ENCODE data around the gene FBXL19. TPM values are rescaled to one million over a fixed set of nuclear protein-coding genes. Genes with fewer than 3 reads are reported as not detected.
A peak's percentile ranks its signal among the peaks of the same experiment; 100 is the strongest.

FBXL19 gene
- total RNA-seq, 2 experiments from 2014 or later: 16.1 to 34.8 TPM

DNA sequence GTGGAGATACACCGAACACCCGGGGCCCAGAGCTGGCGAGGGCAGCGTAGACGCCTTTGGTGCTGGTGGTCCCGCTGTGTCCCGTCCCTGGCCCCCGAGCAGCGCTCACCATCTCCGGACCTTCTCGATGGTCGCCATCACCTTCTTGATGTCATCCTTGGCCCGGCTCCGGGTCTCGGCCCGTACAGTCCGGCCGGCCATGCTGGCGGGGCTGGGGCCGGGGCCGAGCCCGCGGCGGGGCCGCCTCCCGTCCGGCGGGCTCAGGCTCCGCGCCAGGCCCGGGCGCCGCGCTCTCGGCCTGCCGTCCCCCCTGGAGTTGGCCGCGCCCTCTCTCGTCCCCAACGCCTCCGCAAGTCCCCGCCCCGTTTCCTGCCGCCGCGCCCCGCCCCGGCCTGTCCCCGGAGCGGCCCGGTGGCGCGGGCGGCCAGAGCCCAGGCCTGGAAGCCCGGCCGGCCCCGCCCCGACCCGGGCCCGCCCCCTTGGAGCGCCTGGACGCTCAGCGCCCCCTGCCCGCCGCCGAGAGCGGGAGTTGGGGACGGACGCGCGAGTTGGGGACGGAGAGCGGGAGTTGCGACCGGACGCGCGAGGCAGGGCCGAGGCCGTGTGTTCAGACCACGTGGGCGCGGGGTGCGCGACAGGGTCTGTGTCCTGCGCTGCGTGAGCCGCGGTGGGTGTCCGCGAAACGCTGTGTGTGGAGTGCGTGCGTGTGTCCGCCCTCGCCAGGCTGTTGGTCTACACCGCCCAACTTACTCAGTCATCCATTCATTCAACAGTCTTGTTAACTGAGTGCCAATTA, 29.4 kb upstream of the FBXL19 start, which contains the start of gene BCL7C:
Gene BCL7C (minus strand): TSS at position 334 of the 796 bp plus-strand sequence. CDS start 133 bp downstream, at position 201.
- no TSS peak for BruUV-seq (replicated peaks)
- Histone ChIP-seq H3K9me3 (ENCODE audit: low read length) (no peaks in the 10 kb centered on the region), H3K27ac (ENCODE audit: low read depth, low read length, poor library complexity, severe bottlenecking) (peak within 1 kb of the TSS; percentile 50), H3K36me3 (ENCODE audit: insufficient read depth, low read length) (peaks cover 7% of the 10 kb centered on the region; the same call in 1 of the 2 replicates), H4K20me1 (ENCODE audit: insufficient read depth, low read length) (no peaks in the 10 kb centered on the region), H3K4me2 (ENCODE audit: low read length) (peak within 1 kb of the TSS; percentile 92), H3K79me2 (ENCODE audit: insufficient read depth, low read depth, low read length) (no peaks in the 10 kb centered on the region), H2AFZ (ENCODE audit: low read length) (peak within 1 kb of the TSS; percentile 95), H3K4me3 (ENCODE audit: low read depth, low read length, poor library complexity, severe bottlenecking) (peak within 1 kb of the TSS; percentile 79), H3K9me2 (ENCODE audit: insufficient read depth, low read length) (no peaks in the 10 kb centered on the region), H3K4me1 (ENCODE audit: insufficient read depth, low read length, poor library complexity, severe bottlenecking) (peaks cover 46% of the 10 kb centered on the region)
- POLR2A ChIA-PET: interaction anchor here (0.9 to 1.6 kb wide), 2 partner anchors 18 to 21 kb away, joined by 3 to 4 read pairs; no protein-coding TSS in a partner anchor
- intact Hi-C loops (cut with micrococcal nuclease; ENCODE audit: unreplicated experiment): loop anchor here (5.0 kb wide), 1 partner anchor 52 kb away; no protein-coding TSS in a partner anchor
- CTCF ChIA-PET (ENCODE audit: unreplicated experiment): interaction anchor here (0.5 kb wide), 1 partner anchor 50 kb away, joined by 4 read pairs; no protein-coding TSS in a partner anchor
- TF ChIP-seq, protein P1, sequence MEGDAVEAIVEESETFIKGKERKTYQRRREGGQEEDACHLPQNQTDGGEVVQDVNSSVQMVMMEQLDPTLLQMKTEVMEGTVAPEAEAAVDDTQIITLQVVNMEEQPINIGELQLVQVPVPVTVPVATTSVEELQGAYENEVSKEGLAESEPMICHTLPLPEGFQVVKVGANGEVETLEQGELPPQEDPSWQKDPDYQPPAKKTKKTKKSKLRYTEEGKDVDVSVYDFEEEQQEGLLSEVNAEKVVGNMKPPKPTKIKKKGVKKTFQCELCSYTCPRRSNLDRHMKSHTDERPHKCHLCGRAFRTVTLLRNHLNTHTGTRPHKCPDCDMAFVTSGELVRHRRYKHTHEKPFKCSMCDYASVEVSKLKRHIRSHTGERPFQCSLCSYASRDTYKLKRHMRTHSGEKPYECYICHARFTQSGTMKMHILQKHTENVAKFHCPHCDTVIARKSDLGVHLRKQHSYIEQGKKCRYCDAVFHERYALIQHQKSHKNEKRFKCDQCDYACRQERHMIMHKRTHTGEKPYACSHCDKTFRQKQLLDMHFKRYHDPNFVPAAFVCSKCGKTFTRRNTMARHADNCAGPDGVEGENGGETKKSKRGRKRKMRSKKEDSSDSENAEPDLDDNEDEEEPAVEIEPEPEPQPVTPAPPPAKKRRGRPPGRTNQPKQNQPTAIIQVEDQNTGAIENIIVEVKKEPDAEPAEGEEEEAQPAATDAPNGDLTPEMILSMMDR (conservative IDR thresholded peaks at IDR 0.05; ENCODE audit: low read length): peak; percentile 57
- no peak for TF ChIP-seq EZH2phosphoT487 (IDR thresholded peaks at IDR 0.05; ENCODE audit: borderline replicate concordance, low read depth, low read length)
- peak; percentile 83 for DNase-seq (ENCODE audit: low spot score)

DNA sequence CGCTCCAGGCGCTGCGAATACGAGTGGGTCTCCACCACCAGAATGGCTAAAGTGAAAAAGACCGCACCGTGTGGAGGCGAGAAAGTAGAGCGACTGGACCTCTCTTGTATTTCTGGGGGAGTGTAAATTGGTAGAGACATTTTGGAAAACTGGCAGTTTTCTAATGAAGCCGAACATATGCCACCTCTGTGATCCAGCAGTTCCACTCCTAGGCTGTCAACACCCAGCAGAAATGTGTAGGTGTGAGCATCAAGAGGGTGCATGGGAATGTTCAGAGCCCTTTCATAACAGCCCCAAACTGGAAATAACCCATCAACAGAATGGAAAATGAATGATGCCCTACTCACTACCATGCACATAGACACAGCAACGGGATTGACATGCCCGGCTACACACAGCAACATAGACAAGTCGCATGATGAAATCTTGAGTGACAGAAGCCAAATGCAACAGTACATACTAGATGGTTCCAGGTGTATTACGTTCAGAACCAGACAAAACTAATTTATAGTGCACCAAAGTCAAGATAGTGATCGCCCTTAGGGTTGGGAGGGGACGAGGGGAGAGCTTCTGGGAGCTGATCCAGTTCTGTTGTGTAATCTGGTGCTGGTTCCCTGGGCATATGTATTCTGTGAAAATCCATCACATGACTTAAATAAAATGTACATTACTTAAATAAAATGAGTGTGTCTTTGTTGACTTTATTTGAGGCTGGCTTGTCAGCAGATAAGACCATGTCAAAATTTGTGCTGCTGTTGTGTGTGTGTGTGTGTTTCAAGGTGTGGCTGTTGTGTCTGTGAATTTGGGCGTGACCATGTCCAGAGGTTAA, 28.6 kb upstream of the FBXL19 start:
- TSS peak; percentile 71 for BruUV-seq (replicated peaks)

More for the DNA sequence above, 28.6 kb upstream of the FBXL19 start:
- no peak for TF ChIP-seq EZH2phosphoT487 (IDR thresholded peaks at IDR 0.05; ENCODE audit: borderline replicate concordance, low read depth, low read length)
- TF ChIP-seq, protein P1 (conservative IDR thresholded peaks at IDR 0.05; ENCODE audit: low read length): no peak; the same call in 1 of the 2 replicates
- DNase-seq (ENCODE audit: low spot score): no peak
- peak overlapping the region; percentile 95 for H2AFZ ChIP-seq (ENCODE audit: low read length)
- H3K4me2 ChIP-seq (ENCODE audit: low read length): peak overlapping the region; percentile 74
- H3K27ac ChIP-seq (ENCODE audit: low read depth, low read length, poor library complexity, severe bottlenecking): peak overlapping the region; percentile 50
- H3K9me3 ChIP-seq (ENCODE audit: low read length): no peaks in the 10 kb centered on the region
- CTCF ChIA-PET (ENCODE audit: unreplicated experiment): no interaction called here
- no peaks in the 10 kb centered on the region for H4K20me1 ChIP-seq (ENCODE audit: insufficient read depth, low read length)
- H3K4me1 ChIP-seq (ENCODE audit: insufficient read depth, low read length, poor library complexity, severe bottlenecking): peaks cover 46% of the 10 kb centered on the region
- POLR2A ChIA-PET: no interaction called here
- peaks cover 4% of the 10 kb centered on the region; the same call in 1 of the 2 replicates for H3K36me3 ChIP-seq (ENCODE audit: insufficient read depth, low read length)
- no peaks in the 10 kb centered on the region for H3K79me2 ChIP-seq (ENCODE audit: insufficient read depth, low read depth, low read length)
- H3K4me3 ChIP-seq (ENCODE audit: low read depth, low read length, poor library complexity, severe bottlenecking): peak overlapping the region; percentile 79
- intact Hi-C loops (cut with micrococcal nuclease; ENCODE audit: unreplicated experiment): loop anchor here (5.0 kb wide), 1 partner anchor 52 kb away; no protein-coding TSS in a partner anchor
- no peaks in the 10 kb centered on the region for H3K9me2 ChIP-seq (ENCODE audit: insufficient read depth, low read length)

All from OCI-LY7 (cell line).